T-helper 2 cell treated with Interferon-gamma antibody and Interleukin-4, amounts not matched to agents 5 μg/mL and 100 μg/mL, for 36 hours (primary cell): ENCODE data around the gene PRKCQ.
"Not testable (repeated sequence)": the region's sequence is repeated elsewhere in the genome, so short reads cannot be mapped to it uniquely, and the experiment has no call there.

ENCODE experiments used
- DNase-seq: peaks from one replicate; pipeline ENCODE4 v3.0.0; 2021; ENCODE audit warnings: low spot score
- H3K27ac Mint-ChIP-seq: one replicate; pipeline ENCODE4 v1.8.0; 2021; ENCODE audit warnings: mild to moderate bottlenecking, mixed read lengths
- H3K27me3 Mint-ChIP-seq: one replicate; pipeline ENCODE4 v1.8.0; 2021; ENCODE audit warnings: low read depth, mixed read lengths
- H3K36me3 Mint-ChIP-seq: one replicate; pipeline ENCODE4 v1.8.0; 2021; ENCODE audit warnings: low read depth, mixed read lengths
- H3K4me1 Mint-ChIP-seq: one replicate; pipeline ENCODE4 v1.8.0; 2021; ENCODE audit warnings: low read depth, mixed read lengths
- H3K4me3 Mint-ChIP-seq: one replicate; pipeline ENCODE4 v1.8.0; 2022; ENCODE audit warnings: mild to moderate bottlenecking, moderate library complexity, mixed read lengths
- H3K9me3 Mint-ChIP-seq: one replicate; pipeline ENCODE4 v1.8.0; 2021; ENCODE audit warnings: mixed read lengths

The PRKCQ gene

GRCh38 chr10:6473430-6473829, 106.6 kb downstream of the PRKCQ start:
- peak; percentile 69 for DNase-seq
- H3K36me3 Mint-ChIP-seq = peaks cover 78% of the 10 kb centered on the region
- H3K4me3 Mint-ChIP-seq = peak overlapping the region; percentile 70
- peaks cover 58% of the 10 kb centered on the region for H3K4me1 Mint-ChIP-seq
- H3K9me3 Mint-ChIP-seq = peaks cover 6% of the 10 kb centered on the region
- H3K27me3 Mint-ChIP-seq = no peaks in the 10 kb centered on the region
- peak overlapping the region; percentile 86 for H3K27ac Mint-ChIP-seq

- not testable (repeated sequence) for H3K9me3 Mint-ChIP-seq, DNase-seq, H3K27me3 Mint-ChIP-seq
- H3K4me3 Mint-ChIP-seq = peak overlapping the region; percentile 70
- peak overlapping the region; percentile 86 for H3K27ac Mint-ChIP-seq
- H3K4me1 Mint-ChIP-seq = peaks cover 61% of the 10 kb centered on the region
- H3K36me3 Mint-ChIP-seq = peaks cover 78% of the 10 kb centered on the region
Measured at GRCh38 chr10:6472710-6473005, 107.4 kb downstream of the PRKCQ start.

- no peak for DNase-seq
- Mint-ChIP-seq H3K4me1 (peaks cover 65% of the 10 kb centered on the region), H3K36me3 (peaks cover 80% of the 10 kb centered on the region), H3K27me3 (no peaks in the 10 kb centered on the region), H3K27ac (peak overlapping the region; percentile 50), H3K4me3 (peak overlapping the region; percentile 62), H3K9me3 (peaks cover 6% of the 10 kb centered on the region)
Measured at GRCh38 chr10:6470894-6471618, 109.0 kb downstream of the PRKCQ start.

- no peak overlapping the region for H3K4me3 Mint-ChIP-seq
- DNase-seq = no peak
- peaks cover 6% of the 10 kb centered on the region for H3K9me3 Mint-ChIP-seq
- H3K36me3 Mint-ChIP-seq = peaks cover 77% of the 10 kb centered on the region
- H3K4me1 Mint-ChIP-seq = peaks cover 57% of the 10 kb centered on the region
- H3K27me3 Mint-ChIP-seq = no peaks in the 10 kb centered on the region
- H3K27ac Mint-ChIP-seq = peak overlapping the region; percentile 2
Measured at GRCh38 chr10:6469661-6470060, 110.4 kb downstream of the PRKCQ start.

- peaks cover 83% of the 10 kb centered on the region for H3K36me3 Mint-ChIP-seq
- H3K9me3 Mint-ChIP-seq = peaks cover 10% of the 10 kb centered on the region
- H3K4me3 Mint-ChIP-seq = peak overlapping the region; percentile 11
- H3K27me3 Mint-ChIP-seq = no peaks in the 10 kb centered on the region
- peak overlapping the region; percentile 13 for H3K27ac Mint-ChIP-seq
- peak; percentile 23 for DNase-seq
- H3K4me1 Mint-ChIP-seq = peaks cover 34% of the 10 kb centered on the region
Measured at GRCh38 chr10:6465854-6466601, 114.0 kb downstream of the PRKCQ start.

- Mint-ChIP-seq H3K36me3 (peaks cover 83% of the 10 kb centered on the region), H3K27me3 (no peaks in the 10 kb centered on the region), H3K4me3 (no peak overlapping the region), H3K27ac (no peak overlapping the region), H3K9me3 (peaks cover 16% of the 10 kb centered on the region), H3K4me1 (peaks cover 34% of the 10 kb centered on the region)
- no peak for DNase-seq
Measured at GRCh38 chr10:6465437-6465836, 114.6 kb downstream of the PRKCQ start.

- H3K9me3 Mint-ChIP-seq = peaks cover 15% of the 10 kb centered on the region
- no peak overlapping the region for H3K4me3 Mint-ChIP-seq
- no peak overlapping the region for H3K27ac Mint-ChIP-seq
- H3K27me3 Mint-ChIP-seq = no peaks in the 10 kb centered on the region
- peaks cover 29% of the 10 kb centered on the region for H3K4me1 Mint-ChIP-seq
- DNase-seq = no peak
- peaks cover 83% of the 10 kb centered on the region for H3K36me3 Mint-ChIP-seq
Measured at GRCh38 chr10:6464862-6465430, 115.1 kb downstream of the PRKCQ start.

- Mint-ChIP-seq H3K36me3 (peaks cover 86% of the 10 kb centered on the region), H3K27me3 (no peaks in the 10 kb centered on the region), H3K27ac (no peak overlapping the region), H3K4me3 (no peak overlapping the region), H3K4me1 (peaks cover 35% of the 10 kb centered on the region), H3K9me3 (peaks cover 23% of the 10 kb centered on the region)
- DNase-seq = no peak
Measured at GRCh38 chr10:6463366-6463765, 116.7 kb downstream of the PRKCQ start.

GRCh38 chr10:6461961-6462360, 118.1 kb downstream of the PRKCQ start:
- H3K4me3 Mint-ChIP-seq = no peak overlapping the region
- H3K27me3 Mint-ChIP-seq = no peaks in the 10 kb centered on the region
- peaks cover 86% of the 10 kb centered on the region for H3K36me3 Mint-ChIP-seq
- H3K9me3 Mint-ChIP-seq = peaks cover 23% of the 10 kb centered on the region
- H3K27ac Mint-ChIP-seq = no peak overlapping the region
- no peak for DNase-seq
- H3K4me1 Mint-ChIP-seq = peaks cover 27% of the 10 kb centered on the region

- no peak for DNase-seq
- peaks cover 87% of the 10 kb centered on the region for H3K36me3 Mint-ChIP-seq
- peaks cover 17% of the 10 kb centered on the region for H3K4me1 Mint-ChIP-seq
- peaks cover 23% of the 10 kb centered on the region for H3K9me3 Mint-ChIP-seq
- H3K27me3 Mint-ChIP-seq = no peaks in the 10 kb centered on the region
- peak overlapping the region; percentile 24 for H3K27ac Mint-ChIP-seq
- no peak overlapping the region for H3K4me3 Mint-ChIP-seq
Measured at GRCh38 chr10:6460861-6461409, 119.1 kb downstream of the PRKCQ start.

GRCh38 chr10:6458814-6459213, 121.3 kb downstream of the PRKCQ start:
- H3K36me3 Mint-ChIP-seq = peaks cover 92% of the 10 kb centered on the region
- no peak for DNase-seq
- H3K9me3 Mint-ChIP-seq = peaks cover 31% of the 10 kb centered on the region
- H3K4me3 Mint-ChIP-seq = no peak overlapping the region
- peak overlapping the region; percentile 70 for H3K27ac Mint-ChIP-seq
- H3K4me1 Mint-ChIP-seq = peaks cover 18% of the 10 kb centered on the region
- no peaks in the 10 kb centered on the region for H3K27me3 Mint-ChIP-seq

- Mint-ChIP-seq H3K4me3 (no peak overlapping the region), H3K36me3 (peaks cover 82% of the 10 kb centered on the region)
Measured at GRCh38 chr10:6457376-6457775, 122.7 kb downstream of the PRKCQ start.

GRCh38 chr10:6456067-6456466, 124.0 kb downstream of the PRKCQ start:
- H3K27ac Mint-ChIP-seq = peak overlapping the region; percentile 24
- peaks cover 27% of the 10 kb centered on the region for H3K9me3 Mint-ChIP-seq
- DNase-seq = no peak
- no peaks in the 10 kb centered on the region for H3K27me3 Mint-ChIP-seq
- H3K4me1 Mint-ChIP-seq = peaks cover 14% of the 10 kb centered on the region
- H3K36me3 Mint-ChIP-seq = peaks cover 77% of the 10 kb centered on the region
- no peak overlapping the region for H3K4me3 Mint-ChIP-seq

More at GRCh38 chr10:6457376-6457775, 122.7 kb downstream of the PRKCQ start:
- H3K4me1 Mint-ChIP-seq = peaks cover 18% of the 10 kb centered on the region
- no peak for DNase-seq
- H3K27ac Mint-ChIP-seq = no peak overlapping the region
- H3K9me3 Mint-ChIP-seq = peaks cover 31% of the 10 kb centered on the region
- no peaks in the 10 kb centered on the region for H3K27me3 Mint-ChIP-seq

- no peak overlapping the region for H3K4me3 Mint-ChIP-seq
- H3K27me3 Mint-ChIP-seq = no peaks in the 10 kb centered on the region
- peaks cover 11% of the 10 kb centered on the region for H3K4me1 Mint-ChIP-seq
- peaks cover 75% of the 10 kb centered on the region for H3K36me3 Mint-ChIP-seq
- DNase-seq = no peak
- peaks cover 22% of the 10 kb centered on the region for H3K9me3 Mint-ChIP-seq
- H3K27ac Mint-ChIP-seq = no peak overlapping the region
Measured at GRCh38 chr10:6455592-6455991, 124.5 kb downstream of the PRKCQ start.
